Stimulated activated CD4-positive, alpha-beta T cell treated with anti-CD3 and anti-CD28 coated beads, Interleukin-2, amount 100 ng/mL, for 4 hours (primary cell): Measurements from ENCODE around the gene EXD3.
"Not testable (repeated sequence)": the region's sequence is repeated elsewhere in the genome, so short reads cannot be mapped to it uniquely, and the experiment has no call there.

ENCODE experiments used
- DNase-seq: peaks from one replicate; pipeline ENCODE4 v3.0.0-alpha.2; 2020; ENCODE audit warnings: low read depth

The EXD3 gene

GRCh38 chr9:137379761-137380161 is 43.2 kb downstream of the EXD3 start:
- no peak for DNase-seq

- not testable (repeated sequence) for DNase-seq
Measured at GRCh38 chr9:137378688-137379410, 44.1 kb downstream of the EXD3 start.

- no peak for DNase-seq
Measured at GRCh38 chr9:137376386-137376785, 46.6 kb downstream of the EXD3 start.

GRCh38 chr9:137375321-137376058 is 47.5 kb downstream of the EXD3 start:
- no peak for DNase-seq

- DNase-seq, result no peak
Measured at GRCh38 chr9:137374131-137374845, 48.7 kb downstream of the EXD3 start.

- DNase-seq, result no peak
Measured at GRCh38 chr9:137373611-137373980, 49.4 kb downstream of the EXD3 start.

GRCh38 chr9:137372693-137373610 is 50.0 kb downstream of the EXD3 start:
- no peak for DNase-seq

GRCh38 chr9:137371946-137372651 is 50.9 kb downstream of the EXD3 start:
- no peak for DNase-seq

GRCh38 chr9:137371521-137371941 is 51.4 kb downstream of the EXD3 start:
- DNase-seq, result no peak

GRCh38 chr9:137370865-137371520 is 52.0 kb downstream of the EXD3 start:
- DNase-seq, result no peak

GRCh38 chr9:137369911-137370764 is 52.8 kb downstream of the EXD3 start:
- DNase-seq, result no peak

GRCh38 chr9:137369061-137369787 is 53.7 kb downstream of the EXD3 start:
- DNase-seq, result no peak

- no peak for DNase-seq
Measured at GRCh38 chr9:137368431-137369035, 54.4 kb downstream of the EXD3 start.

GRCh38 chr9:137367506-137368430 is 55.2 kb downstream of the EXD3 start:
- DNase-seq, result no peak

- no peak for DNase-seq
Measured at GRCh38 chr9:137366891-137367381, 56.0 kb downstream of the EXD3 start.

- DNase-seq, result no peak
Measured at GRCh38 chr9:137366445-137366810, 56.5 kb downstream of the EXD3 start.
